Common myeloid progenitor, CD34-positive (primary cell): ENCODE results near the gene CELA2A.
A peak's percentile ranks its signal among the peaks of the same experiment; 100 is the strongest.

Experiments
- CTCF ChIA-PET: fragments of 350-600 bp; sonication (Branson Sonifier 250); formaldehyde crosslinking; loops from one replicate; lab custom pipeline; 2021; ENCODE audit warnings: antibody characterized with exemption; lab: Charles Lee
- POLR2A ChIA-PET: fragments of 350-600 bp; sonication (Branson Sonifier 250); formaldehyde crosslinking; loops from one replicate; lab custom pipeline; 2021; ENCODE audit warnings: antibody characterized with exemption; lab: Charles Lee
- DNase-seq, 3 donors: peaks; one replicate each; pipeline versions ENCODE4 v3.0.0 to v3.0.0-alpha.2; 2013
- H3K27ac ChIP-seq, 2 experiments: 1 replicate in 1 of 2; 2 replicates in 1 of 2; pipeline ENCODE4 v1.7.0; 2013; ENCODE audit warnings: inconsistent platforms in 2 of 2, low read length in 2 of 2, mild to moderate bottlenecking in 2 of 2, low read depth in 1 of 2, moderate library complexity in 1 of 2; ENCODE audit not compliant: severe bottlenecking in 2 of 2, insufficient read depth in 1 of 2, poor library complexity in 1 of 2
- H3K27me3 ChIP-seq, 5 experiments: replicated peaks in 2 of 5; 1 replicate in 3 of 5; 2 replicates in 2 of 5; pipeline versions ENCODE4 v1.6.1 to v1.7.0; 2013; ENCODE audit warnings: low read length in 4 of 5, mild to moderate bottlenecking in 2 of 5, moderate library complexity in 2 of 5, inconsistent platforms in 1 of 5; ENCODE audit not compliant: insufficient read depth in 5 of 5, control insufficient read depth in 4 of 5
- H3K36me3 ChIP-seq, 4 experiments: 1 replicate in 2 of 4; 2 replicates in 2 of 4; pipeline versions ENCODE4 v1.6.1 to v1.7.0; 2013; ENCODE audit warnings: low read length in 3 of 4, control low read depth in 1 of 4, mild to moderate bottlenecking in 1 of 4; ENCODE audit not compliant: control insufficient read depth in 4 of 4, insufficient read depth in 4 of 4
- H3K4me1 ChIP-seq, 4 experiments: 1 replicate in 3 of 4; 2 replicates in 1 of 4; pipeline versions ENCODE4 v1.6.1 to v1.7.1; 2013; ENCODE audit warnings: low read length in 3 of 4, mild to moderate bottlenecking in 3 of 4, control low read depth in 1 of 4, inconsistent platforms in 1 of 4, moderate library complexity in 1 of 4; ENCODE audit not compliant: control insufficient read depth in 4 of 4, insufficient read depth in 4 of 4; ENCODE audit errors: control extremely low read depth in 1 of 4
- H3K4me3 ChIP-seq, 7 experiments: 1 replicate in 4 of 7; 2 replicates in 3 of 7; pipeline versions ENCODE4 v1.5.1 to v1.7.0; 2013; ENCODE audit warnings: mild to moderate bottlenecking in 7 of 7, low read length in 6 of 7, moderate library complexity in 6 of 7, inconsistent platforms in 2 of 7, low read depth in 2 of 7, control low read depth in 1 of 7; ENCODE audit not compliant: insufficient read depth in 4 of 7, control insufficient read depth in 1 of 7; ENCODE audit errors: extremely low read depth in 1 of 7
- H3K9me3 ChIP-seq, 5 experiments: 1 replicate in 4 of 5; 2 replicates in 1 of 5; pipeline versions ENCODE4 v1.6.1 to v1.7.1; 2013; ENCODE audit warnings: low read length in 4 of 5, mild to moderate bottlenecking in 2 of 5, inconsistent platforms in 1 of 5, low read depth in 1 of 5, moderate library complexity in 1 of 5; ENCODE audit not compliant: control insufficient read depth in 4 of 5, insufficient read depth in 2 of 5; ENCODE audit errors: control extremely low read depth in 1 of 5
- WGBS: methylation state at CpG from one replicate; pipeline ENCODE4 v1.1.5; 2013; ENCODE audit not compliant: insufficient coverage; 5-methylcytosine and 5-hydroxymethylcytosine counted together

CELA2A gene

DNA sequence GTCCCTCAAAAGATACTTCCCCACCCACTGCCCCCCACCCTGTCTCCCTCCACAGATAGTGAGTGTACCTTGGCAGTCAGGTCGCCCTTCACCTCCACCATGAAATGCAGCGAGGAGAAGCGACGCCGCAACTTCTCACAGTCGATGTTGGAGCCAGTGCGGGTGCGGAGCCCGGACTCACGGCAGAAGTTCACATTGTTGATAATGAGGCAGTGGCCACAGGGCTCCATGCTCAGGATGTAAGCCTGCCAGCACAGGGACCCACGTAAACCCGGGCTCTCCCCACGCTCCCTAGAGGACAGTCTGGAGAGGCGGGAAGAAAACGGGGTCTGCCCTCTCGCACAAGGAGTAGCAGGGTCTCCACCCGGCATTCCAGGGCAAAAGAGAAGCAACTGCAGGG, 50.3 kb downstream of the CELA2A start:
- no peak for DNase-seq
- ChIA-PET CTCF (no interaction called here), POLR2A (no interaction called here)
- Histone ChIP-seq H3K4me1 (peaks cover 0 to 2% (median 0%) of the 10 kb centered on the region in 4 experiments), H3K27me3 (no peaks in the 10 kb centered on the region), H3K9me3 (no peaks in the 10 kb centered on the region), H3K4me3 (no peak overlapping the region), H3K27ac (no peak overlapping the region), H3K36me3 (peaks cover 0 to 38% (median 13%) of the 10 kb centered on the region in 4 experiments)
- over 99% methylated on average over 14 of the region's 17 CpGs for WGBS

DNA sequence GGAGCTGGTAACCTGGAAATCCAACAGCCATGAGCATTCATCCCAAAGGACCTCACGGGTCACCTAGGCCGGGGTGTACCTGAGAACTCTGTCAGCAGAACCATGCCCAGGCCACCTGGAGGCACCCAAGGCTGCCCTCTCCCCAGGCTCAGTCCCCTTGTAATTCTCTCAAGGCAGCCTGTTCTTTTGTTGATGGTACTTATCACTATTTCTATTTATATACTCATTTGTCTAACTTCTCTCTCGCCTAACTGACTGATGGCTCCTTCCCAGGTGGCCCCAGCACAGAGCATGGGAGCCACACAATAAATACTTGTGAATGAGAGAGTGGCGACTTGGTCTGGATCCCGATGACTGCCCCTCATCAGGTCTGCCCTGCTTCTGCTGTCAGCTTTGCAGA, 50.7 kb downstream of the CELA2A start:
- H3K4me3 ChIP-seq: no peak overlapping the region
- peaks cover 0 to 2% (median 0%) of the 10 kb centered on the region in 4 experiments for H3K4me1 ChIP-seq
- H3K9me3 ChIP-seq: no peaks in the 10 kb centered on the region
- peaks cover 2 to 42% (median 11%) of the 10 kb centered on the region in 4 experiments for H3K36me3 ChIP-seq
- H3K27ac ChIP-seq: no peak overlapping the region
- H3K27me3 ChIP-seq: no peaks in the 10 kb centered on the region
- DNase-seq: no peak
- WGBS: 92% methylated on average over 5 of the region's 5 CpGs
- ChIA-PET POLR2A (no interaction called here), CTCF (no interaction called here)

DNA sequence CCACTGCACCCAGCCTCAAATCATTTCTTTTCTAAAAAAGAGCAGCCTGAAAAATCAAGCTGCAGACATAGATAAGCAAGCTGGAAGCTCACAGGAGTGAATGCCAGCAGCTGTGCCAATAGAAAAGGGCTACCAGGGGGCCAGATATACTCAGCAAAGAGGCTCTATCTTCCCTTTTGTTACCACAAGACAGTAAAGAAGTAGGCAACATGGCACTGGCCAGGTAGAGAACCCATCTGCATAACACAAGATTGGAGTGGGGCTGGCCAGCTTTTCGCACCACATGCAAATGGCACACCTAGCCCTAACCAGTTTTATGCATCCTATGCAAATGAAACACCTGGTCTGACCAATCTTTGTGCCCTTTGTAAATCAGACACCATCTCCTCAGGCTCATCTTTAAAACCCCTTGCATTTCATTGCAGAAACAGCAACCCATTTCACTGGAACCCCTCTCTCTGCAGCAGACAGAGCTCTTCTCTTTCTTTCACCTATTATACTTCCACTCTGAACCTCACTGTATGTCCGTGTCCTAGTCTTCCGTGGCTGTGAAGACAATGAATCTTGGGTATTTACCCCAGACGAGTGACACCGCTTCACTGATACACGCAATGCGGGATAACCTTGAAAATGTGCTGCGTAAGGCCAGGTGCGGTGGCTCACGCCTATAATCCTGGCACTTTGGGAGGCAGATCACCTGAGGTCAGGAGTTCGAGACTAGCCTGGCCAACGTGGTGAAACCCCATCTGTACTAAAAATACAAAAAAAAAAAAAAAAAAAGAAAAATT, 52.4 kb downstream of the CELA2A start:
- peaks cover 3 to 30% (median 8%) of the 10 kb centered on the region in 4 experiments for H3K36me3 ChIP-seq
- ChIA-PET POLR2A (interaction anchor here (0.6 kb wide), 1 partner anchor 1005 kb away, joined by 3 read pairs; no protein-coding TSS in a partner anchor), CTCF (no interaction called here)
- no peak overlapping the region for H3K27ac ChIP-seq
- WGBS: 95% methylated on average over 6 of the region's 12 CpGs
- peaks cover 0 to 2% (median 0%) of the 10 kb centered on the region in 4 experiments for H3K4me1 ChIP-seq
- DNase-seq: peak; percentile 36 to 86 (median 48)
- H3K9me3 ChIP-seq: no peaks in the 10 kb centered on the region
- H3K27me3 ChIP-seq: no peaks in the 10 kb centered on the region
- H3K4me3 ChIP-seq: no peak overlapping the region

DNA sequence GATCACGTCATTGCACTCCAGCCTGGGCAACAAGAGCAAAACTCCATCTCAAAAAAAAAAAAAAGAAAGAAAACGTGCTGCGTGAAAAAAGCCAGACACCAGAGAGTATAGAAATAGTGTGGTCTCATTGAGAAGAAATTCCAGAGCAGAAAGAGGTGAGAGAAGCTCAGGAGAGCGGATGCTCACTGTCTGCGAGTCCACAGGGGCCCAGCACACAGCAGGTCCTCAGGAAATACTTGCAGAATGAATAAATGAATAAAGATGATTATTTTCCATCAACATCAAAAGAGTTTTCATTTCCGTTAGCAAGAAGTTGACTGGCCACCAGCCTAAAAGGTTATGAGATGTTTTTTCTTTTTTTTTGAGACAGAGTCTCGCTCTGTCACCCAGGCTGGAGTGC, 53.1 kb downstream of the CELA2A start:
- Histone ChIP-seq H3K27me3 (no peaks in the 10 kb centered on the region), H3K4me3 (no peak overlapping the region), H3K27ac (no peak overlapping the region), H3K9me3 (no peaks in the 10 kb centered on the region), H3K36me3 (peaks cover 3 to 25% (median 8%) of the 10 kb centered on the region in 4 experiments), H3K4me1 (peaks cover 0 to 2% (median 0%) of the 10 kb centered on the region in 4 experiments)
- no peak for DNase-seq
- CTCF ChIA-PET: no interaction called here
- POLR2A ChIA-PET: no interaction called here
- WGBS: no CpG with 5 or more reads among the region's 7 CpGs

DNA sequence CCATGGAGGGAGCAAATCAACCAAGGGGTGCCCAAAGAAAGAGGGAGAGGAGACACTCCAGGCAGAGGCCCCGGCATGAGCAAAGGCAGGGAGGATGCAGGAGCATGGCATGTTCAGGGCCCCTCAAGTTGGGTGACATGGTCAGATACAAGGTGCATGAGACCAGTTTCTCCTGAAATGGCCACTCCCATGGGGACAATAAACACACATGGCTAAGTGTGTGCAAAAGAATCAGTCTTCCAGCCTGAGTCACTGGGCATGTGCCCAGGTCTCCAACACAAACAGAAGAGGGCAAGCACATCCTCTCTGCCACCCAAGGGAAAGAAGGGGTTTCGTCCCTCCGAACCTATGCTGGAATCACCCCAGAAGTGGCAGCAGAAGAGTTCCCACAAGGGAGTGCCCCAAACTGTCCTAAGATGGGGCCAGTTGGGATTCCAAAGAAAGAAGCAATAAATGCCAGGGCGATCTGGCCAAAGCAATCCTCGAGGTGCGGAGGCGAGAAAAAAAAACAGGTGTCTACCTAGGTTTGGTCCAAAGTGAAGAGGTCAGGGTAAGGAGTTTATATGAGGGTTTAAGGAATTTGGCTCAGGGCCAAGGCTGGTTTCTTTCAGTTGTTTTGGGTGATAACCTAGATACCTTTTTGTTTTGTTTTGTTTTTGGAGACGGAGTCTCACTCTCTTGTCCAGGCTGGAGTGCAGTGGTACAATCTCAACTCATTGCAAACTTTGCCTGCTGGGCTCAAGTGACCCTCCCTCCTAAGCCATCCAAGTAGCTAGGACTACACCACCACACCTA, 54.3 kb downstream of the CELA2A start:
- no peak overlapping the region for H3K27ac ChIP-seq
- no peaks in the 10 kb centered on the region for H3K9me3 ChIP-seq
- peaks cover 3 to 13% (median 8%) of the 10 kb centered on the region in 4 experiments for H3K4me1 ChIP-seq
- H3K36me3 ChIP-seq: peaks cover 0 to 16% (median 8%) of the 10 kb centered on the region in 4 experiments
- 91% methylated on average over 7 of the region's 8 CpGs for WGBS
- H3K4me3 ChIP-seq: no peak overlapping the region
- DNase-seq: no peak
- no peaks in the 10 kb centered on the region for H3K27me3 ChIP-seq
- ChIA-PET CTCF (interaction anchor here (1.4 kb wide), 1 partner anchor 188 kb away, joined by 3 read pairs; no protein-coding TSS in a partner anchor), POLR2A (no interaction called here)

DNA sequence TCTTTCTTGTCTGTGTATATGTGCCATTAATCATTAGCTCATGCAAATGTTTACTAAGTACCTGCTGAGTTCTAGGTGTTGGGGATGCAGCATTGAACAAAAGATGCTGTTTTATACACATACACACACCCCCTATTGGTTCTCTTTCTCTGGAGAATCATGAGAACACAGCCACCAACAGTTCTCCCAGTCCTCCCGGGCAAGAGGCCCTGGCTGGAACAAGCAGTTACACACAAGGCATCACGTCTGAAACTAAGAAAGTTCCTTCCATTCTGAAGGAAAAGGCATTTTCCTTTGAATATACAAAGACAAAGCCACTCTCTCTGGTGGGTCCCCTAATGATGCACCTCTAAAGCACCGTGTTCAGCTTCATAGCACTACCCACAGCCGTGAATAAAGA, 56.7 kb downstream of the CELA2A start:
- H3K4me3 ChIP-seq: no peak overlapping the region
- no peak overlapping the region for H3K27ac ChIP-seq
- no peaks in the 10 kb centered on the region for H3K9me3 ChIP-seq
- ChIA-PET CTCF (interaction anchor here (1.0 to 1.1 kb wide), 3 partner anchors 10 to 332 kb away, joined by 3 read pairs; no protein-coding TSS in a partner anchor), POLR2A (interaction anchor here (0.7 kb wide), 1 partner anchor 15 kb away, joined by 3 read pairs; no protein-coding TSS in a partner anchor)
- H3K4me1 ChIP-seq: peaks cover 3 to 13% (median 8%) of the 10 kb centered on the region in 4 experiments
- no peaks in the 10 kb centered on the region for H3K27me3 ChIP-seq
- H3K36me3 ChIP-seq: peaks cover 3 to 16% (median 4%) of the 10 kb centered on the region in 4 experiments
- WGBS: 86% methylated on average over 1 of the region's 4 CpGs
- DNase-seq: no peak
